ENCODE data around the gene TMEM38B.

DNA sequence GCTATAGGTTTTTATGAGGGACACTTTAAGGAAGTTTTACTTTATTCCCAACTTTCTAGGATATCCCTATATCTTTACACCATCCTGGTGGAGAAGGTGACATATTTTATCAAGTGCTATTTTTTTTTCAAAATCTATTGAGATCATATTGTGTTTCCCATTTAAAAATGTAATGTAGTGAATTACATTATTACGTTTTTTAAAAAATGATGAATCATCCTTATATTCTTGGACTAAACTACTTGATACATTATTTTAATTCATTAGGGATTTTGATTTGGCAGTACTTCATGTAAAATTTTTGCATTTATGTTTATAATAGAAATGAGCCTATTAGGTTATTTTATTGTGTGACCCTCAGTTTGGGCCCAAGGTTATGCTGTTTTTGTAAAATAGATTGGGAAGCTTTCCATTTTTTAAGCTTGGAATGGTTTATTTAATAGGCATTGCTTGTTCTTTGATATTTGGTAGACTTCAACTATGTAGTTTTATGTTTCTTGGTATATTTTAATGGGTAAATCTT is 4.1 kb downstream of the TMEM38B start:
- TF ChIP-seq CTCF (IDR thresholded peaks at IDR 0.05) (no peak), EZH2 (IDR thresholded peaks at IDR 0.05) (no peak), EZH2phosphoT487 (IDR thresholded peaks at IDR 0.05) (no peak)
